Chondrocyte (in vitro differentiated cells): Measurements from ENCODE around the gene STK17B. TPM values are rescaled to one million over a fixed set of nuclear protein-coding genes. Genes with fewer than 3 reads are reported as not detected.
A peak's percentile ranks its signal among the peaks of the same experiment; 100 is the strongest.

Experiments
- DNase-seq: peaks from one replicate; pipeline ENCODE4 v3.0.0; 2021; ENCODE audit warnings: mixed read lengths, low spot score
- H3K27ac Mint-ChIP-seq: one replicate; pipeline ENCODE4 v1.8.0; 2021; ENCODE audit warnings: mild to moderate bottlenecking, moderate library complexity, mixed read lengths; ENCODE audit not compliant: unreplicated experiment
- H3K27me3 Mint-ChIP-seq: 2 replicates; pipeline ENCODE4 v1.8.0; 2021; ENCODE audit warnings: low read depth, mixed read lengths
- H3K36me3 Mint-ChIP-seq: 2 replicates; pipeline ENCODE4 v1.8.0; 2021; ENCODE audit warnings: low read depth, mixed read lengths
- H3K4me1 Mint-ChIP-seq: 2 replicates; pipeline ENCODE4 v1.8.0; 2021; ENCODE audit warnings: low read depth, mild to moderate bottlenecking, mixed read lengths
- H3K4me3 Mint-ChIP-seq: one replicate; pipeline ENCODE4 v1.8.0; 2021; ENCODE audit warnings: mild to moderate bottlenecking, moderate library complexity, mixed read lengths; ENCODE audit not compliant: unreplicated experiment
- H3K9me3 Mint-ChIP-seq: 2 replicates; pipeline ENCODE4 v1.8.0; 2021; ENCODE audit warnings: low read depth, mixed read lengths
- total RNA-seq: library from RNA; stranded (reverse); gene quantifications from 3 replicates; pipeline ENCODE4 v1.2.1, GENCODE V29; 2021
- TF ChIP-seq, protein P1 (sequence below): fragments of 200-600 bp; sonication (generic); IDR thresholded peaks from 2 replicates; pipeline ENCODE4 v1.5.0; 2021; ENCODE audit warnings: antibody characterized with exemption, mild to moderate bottlenecking, moderate library complexity

Gene STK17B
- total RNA-seq, 1 donor from 2014 or later: 37.2 TPM

DNA sequence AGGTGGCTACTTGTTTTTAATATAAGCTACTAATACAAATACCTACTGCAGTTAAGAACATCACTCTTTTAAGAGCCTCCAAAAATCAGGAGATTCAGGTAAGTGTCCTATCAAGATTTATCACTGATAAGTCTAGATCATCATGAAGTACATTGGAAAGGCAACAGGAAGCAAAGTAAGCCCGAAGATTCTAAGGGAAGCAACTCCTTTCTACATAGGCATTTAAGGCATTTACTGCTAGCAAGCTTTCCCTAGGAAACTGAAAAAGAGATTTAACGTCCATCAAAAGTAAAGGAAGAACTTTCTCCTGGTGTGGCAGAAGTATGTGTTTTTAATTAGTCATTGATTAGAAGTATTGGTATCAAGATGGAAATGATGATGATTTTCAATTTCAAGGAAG lies 3.7 kb downstream of the STK17B start:
- peaks cover 66% of the 10 kb centered on the region for H3K4me1 Mint-ChIP-seq
- no peak for DNase-seq
- TF ChIP-seq, protein P1, sequence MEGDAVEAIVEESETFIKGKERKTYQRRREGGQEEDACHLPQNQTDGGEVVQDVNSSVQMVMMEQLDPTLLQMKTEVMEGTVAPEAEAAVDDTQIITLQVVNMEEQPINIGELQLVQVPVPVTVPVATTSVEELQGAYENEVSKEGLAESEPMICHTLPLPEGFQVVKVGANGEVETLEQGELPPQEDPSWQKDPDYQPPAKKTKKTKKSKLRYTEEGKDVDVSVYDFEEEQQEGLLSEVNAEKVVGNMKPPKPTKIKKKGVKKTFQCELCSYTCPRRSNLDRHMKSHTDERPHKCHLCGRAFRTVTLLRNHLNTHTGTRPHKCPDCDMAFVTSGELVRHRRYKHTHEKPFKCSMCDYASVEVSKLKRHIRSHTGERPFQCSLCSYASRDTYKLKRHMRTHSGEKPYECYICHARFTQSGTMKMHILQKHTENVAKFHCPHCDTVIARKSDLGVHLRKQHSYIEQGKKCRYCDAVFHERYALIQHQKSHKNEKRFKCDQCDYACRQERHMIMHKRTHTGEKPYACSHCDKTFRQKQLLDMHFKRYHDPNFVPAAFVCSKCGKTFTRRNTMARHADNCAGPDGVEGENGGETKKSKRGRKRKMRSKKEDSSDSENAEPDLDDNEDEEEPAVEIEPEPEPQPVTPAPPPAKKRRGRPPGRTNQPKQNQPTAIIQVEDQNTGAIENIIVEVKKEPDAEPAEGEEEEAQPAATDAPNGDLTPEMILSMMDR: no peak
- peak overlapping the region; percentile 98 for H3K27ac Mint-ChIP-seq
- peaks cover 3% of the 10 kb centered on the region for H3K36me3 Mint-ChIP-seq
- H3K4me3 Mint-ChIP-seq: peak overlapping the region; percentile 66
- H3K9me3 Mint-ChIP-seq: no peaks in the 10 kb centered on the region
- H3K27me3 Mint-ChIP-seq: no peaks in the 10 kb centered on the region

DNA sequence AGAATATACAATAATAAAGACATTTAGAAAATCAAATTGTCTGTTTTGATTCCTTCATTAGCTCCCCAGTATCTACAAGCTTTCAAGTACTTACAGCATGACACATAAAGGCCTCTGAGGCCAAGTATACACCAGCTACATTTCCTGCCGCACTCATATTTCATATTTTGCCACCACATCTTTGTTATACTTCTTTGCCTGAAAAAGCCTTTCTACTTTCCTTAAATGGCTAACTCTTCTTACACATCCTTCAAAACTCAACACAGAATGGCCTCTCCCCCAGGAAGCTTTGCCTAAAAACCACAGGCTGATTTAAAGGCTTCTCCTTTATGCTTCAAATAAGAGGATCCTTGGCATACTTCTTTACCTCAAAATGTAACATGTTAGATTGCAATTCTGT lies 4.5 kb downstream of the STK17B start:
- Mint-ChIP-seq H3K27me3 (no peaks in the 10 kb centered on the region), H3K4me1 (peaks cover 68% of the 10 kb centered on the region), H3K9me3 (no peaks in the 10 kb centered on the region), H3K4me3 (peak overlapping the region; percentile 66), H3K36me3 (peaks cover 6% of the 10 kb centered on the region), H3K27ac (peak overlapping the region; percentile 98)
- TF ChIP-seq, protein P1: no peak
- DNase-seq: no peak

DNA sequence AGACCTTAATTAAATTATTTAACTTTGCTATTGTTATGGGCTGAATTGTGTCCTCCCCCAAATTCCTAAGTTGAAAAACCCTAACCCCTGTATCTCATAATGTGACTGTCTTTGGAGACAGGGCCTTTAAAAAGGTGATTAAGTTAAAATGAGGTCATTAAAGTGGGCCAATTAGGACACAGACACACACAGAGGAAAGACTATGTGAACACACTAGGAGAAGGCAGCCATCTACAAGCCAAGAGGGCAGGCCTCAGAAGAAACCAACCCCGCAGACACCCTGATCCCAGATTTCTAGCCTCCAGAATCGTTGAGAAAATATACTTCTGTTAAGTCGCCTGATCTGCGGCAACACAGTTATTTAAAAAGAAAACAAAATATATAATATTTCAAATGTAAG lies 6.4 kb downstream of the STK17B start:
- no peak for DNase-seq
- TF ChIP-seq, protein P1: no peak
- peaks cover 6% of the 10 kb centered on the region for H3K36me3 Mint-ChIP-seq
- H3K27ac Mint-ChIP-seq: peak overlapping the region; percentile 64
- H3K4me1 Mint-ChIP-seq: peaks cover 75% of the 10 kb centered on the region
- no peak overlapping the region for H3K4me3 Mint-ChIP-seq
- no peaks in the 10 kb centered on the region for H3K27me3 Mint-ChIP-seq
- no peaks in the 10 kb centered on the region for H3K9me3 Mint-ChIP-seq

DNA sequence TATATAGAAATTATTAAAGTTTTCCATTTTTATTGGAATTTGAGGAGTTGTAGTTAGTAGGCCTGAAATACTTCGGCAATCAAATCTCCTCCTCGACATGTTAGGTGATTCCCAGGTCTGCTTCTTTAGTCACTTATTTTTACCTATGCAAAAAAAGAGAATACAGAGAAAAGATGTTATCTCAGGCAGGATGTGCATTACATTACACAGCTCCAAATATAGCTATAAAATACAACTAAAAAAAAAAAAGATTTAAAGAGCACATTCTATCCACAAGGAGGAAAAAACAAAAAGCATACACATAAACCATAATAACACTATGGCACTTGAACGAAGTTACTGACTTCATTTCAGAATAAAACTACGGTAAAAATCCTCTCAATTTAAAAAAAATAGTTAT lies 8.1 kb downstream of the STK17B start:
- no peak for DNase-seq
- H3K4me3 Mint-ChIP-seq: no peak overlapping the region
- peak overlapping the region; percentile 41 for H3K27ac Mint-ChIP-seq
- H3K4me1 Mint-ChIP-seq: peaks cover 74% of the 10 kb centered on the region
- H3K9me3 Mint-ChIP-seq: no peaks in the 10 kb centered on the region
- no peaks in the 10 kb centered on the region for H3K27me3 Mint-ChIP-seq
- TF ChIP-seq, protein P1: peak; percentile 55
- H3K36me3 Mint-ChIP-seq: peaks cover 6% of the 10 kb centered on the region

DNA sequence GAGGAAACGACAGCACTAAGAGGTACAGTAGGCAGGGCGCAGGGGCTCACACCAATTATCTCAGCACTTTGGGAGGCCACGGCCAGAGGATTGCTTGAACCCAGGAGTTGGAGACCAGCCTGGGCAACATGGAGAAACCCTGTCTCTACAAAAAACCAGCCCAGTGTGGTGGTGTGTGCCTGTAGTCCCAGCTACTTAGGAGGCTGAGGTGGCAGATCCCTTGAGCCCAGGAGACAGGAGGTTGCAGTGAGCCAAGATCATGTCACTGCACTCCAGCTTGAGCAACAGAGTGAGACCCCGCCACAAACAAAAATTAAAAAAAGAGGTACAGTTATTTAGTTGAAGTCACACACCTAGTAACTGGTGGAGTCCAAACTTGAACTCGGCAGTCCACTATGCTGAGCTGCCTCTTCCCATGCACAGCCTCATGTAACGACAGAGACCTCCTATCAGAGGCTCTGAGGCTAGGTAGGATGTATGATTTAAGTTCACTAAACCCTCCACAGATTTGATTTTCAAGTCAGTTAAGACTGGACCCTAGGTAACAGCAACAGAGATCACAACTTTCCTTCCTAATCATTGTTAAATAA lies 8.7 kb downstream of the STK17B start:
- Mint-ChIP-seq H3K27me3 (no peaks in the 10 kb centered on the region), H3K4me3 (no peak overlapping the region), H3K4me1 (peaks cover 71% of the 10 kb centered on the region), H3K36me3 (peaks cover 7% of the 10 kb centered on the region), H3K9me3 (no peaks in the 10 kb centered on the region), H3K27ac (peak overlapping the region; percentile 32)
- TF ChIP-seq, protein P1: no peak
- no peak for DNase-seq
